ENCODE data around the gene MGAT4A.
"Not testable (repeated sequence)": the region's sequence is repeated elsewhere in the genome, so short reads cannot be mapped to it uniquely, and the experiment has no call there.

Gene MGAT4A

DNA sequence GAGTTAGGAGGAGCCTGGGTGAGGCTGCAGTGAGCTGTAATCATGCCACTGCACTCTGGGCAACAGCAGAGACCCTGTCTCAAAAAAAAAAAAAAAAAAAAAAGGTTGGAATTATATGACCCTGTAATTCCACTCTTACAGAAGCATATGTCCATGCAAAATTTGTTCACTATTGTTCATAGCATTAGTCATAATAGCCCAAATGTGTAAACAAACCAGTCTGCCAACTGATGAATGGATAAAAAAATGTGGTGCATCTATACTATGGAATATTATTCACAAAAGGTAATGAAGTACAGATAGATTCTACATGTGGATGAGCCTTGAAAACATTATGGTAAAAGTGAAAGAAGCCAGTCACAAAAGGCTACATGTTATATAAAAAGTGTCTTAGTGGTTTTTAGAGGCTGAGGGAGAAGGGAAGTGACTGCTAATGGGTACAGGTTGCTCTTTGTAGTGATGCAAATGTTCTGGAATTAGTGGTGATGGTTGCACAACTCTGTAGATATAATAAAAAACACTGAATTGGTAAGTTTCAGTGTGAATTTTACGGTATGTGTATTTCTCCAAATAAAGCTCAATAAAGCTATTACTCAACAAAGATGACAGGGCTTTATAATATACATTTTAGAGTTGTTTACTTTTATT is 132.0 kb downstream of the MGAT4A start:
- DNase-seq, result no peak

GRCh38 chr2:98594665-98595064 is 136.3 kb downstream of the MGAT4A start:
- not testable (repeated sequence) for DNase-seq

- no peak for DNase-seq
Observed at GRCh38 chr2:98592565-98592964, 138.4 kb downstream of the MGAT4A start.

GRCh38 chr2:98589489-98589888 is 141.4 kb downstream of the MGAT4A start:
- DNase-seq, result no peak

GRCh38 chr2:98588880-98589431 is 142.0 kb downstream of the MGAT4A start:
- DNase-seq, result no peak

GRCh38 chr2:98586551-98587140 is 144.3 kb downstream of the MGAT4A start:
- no peak for DNase-seq

DNA sequence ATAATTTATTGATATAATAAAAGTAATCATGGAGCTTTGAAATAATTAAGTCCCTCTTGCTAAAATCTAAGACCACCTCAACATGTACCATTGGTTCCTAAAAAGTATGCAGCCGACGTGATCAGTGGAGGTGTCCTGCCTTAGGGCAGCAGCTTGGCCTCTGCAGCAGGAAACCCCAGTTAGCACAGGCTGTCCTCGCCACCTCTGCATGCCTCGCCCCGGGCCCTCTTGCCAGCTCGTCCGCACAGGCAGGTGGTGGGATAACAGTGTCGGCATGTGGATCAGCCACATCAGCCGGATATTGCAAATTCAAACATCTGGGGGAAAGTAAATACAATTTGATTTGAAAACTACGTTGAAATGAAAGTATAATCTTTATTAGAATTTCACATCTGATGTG is 145.5 kb downstream of the MGAT4A start:
- DNase-seq, result no peak

- DNase-seq, result no peak
Observed at GRCh38 chr2:98583816-98584618, 146.9 kb downstream of the MGAT4A start.

DNA sequence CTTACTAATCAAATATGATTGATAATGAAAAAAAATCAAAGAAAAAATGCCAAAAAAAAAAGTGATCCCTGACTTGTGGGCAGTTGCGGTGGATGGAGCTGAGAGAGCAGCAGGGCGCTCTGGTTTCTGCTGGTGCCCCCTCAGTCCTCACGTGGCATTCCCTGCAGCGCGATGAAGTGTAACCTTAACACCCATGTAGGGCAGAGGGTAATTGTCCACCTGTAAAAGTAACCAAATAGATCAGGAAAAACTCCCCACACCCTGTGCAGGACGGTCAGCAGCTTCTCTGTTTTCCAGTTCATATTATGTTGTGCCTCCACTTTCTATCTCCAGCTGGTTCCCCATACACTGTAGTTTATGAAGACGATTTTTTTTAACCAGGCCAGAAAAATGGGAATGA is 147.7 kb downstream of the MGAT4A start:
- no peak for DNase-seq

- no peak for DNase-seq
Observed at GRCh38 chr2:98582523-98582922, 148.4 kb downstream of the MGAT4A start.

GRCh38 chr2:98580656-98581284 is 150.2 kb downstream of the MGAT4A start:
- DNase-seq, result no peak

GRCh38 chr2:98579926-98580325 is 151.0 kb downstream of the MGAT4A start:
- no peak for DNase-seq

- no peak for DNase-seq
Observed at GRCh38 chr2:98578231-98578630, 152.7 kb downstream of the MGAT4A start.

DNA sequence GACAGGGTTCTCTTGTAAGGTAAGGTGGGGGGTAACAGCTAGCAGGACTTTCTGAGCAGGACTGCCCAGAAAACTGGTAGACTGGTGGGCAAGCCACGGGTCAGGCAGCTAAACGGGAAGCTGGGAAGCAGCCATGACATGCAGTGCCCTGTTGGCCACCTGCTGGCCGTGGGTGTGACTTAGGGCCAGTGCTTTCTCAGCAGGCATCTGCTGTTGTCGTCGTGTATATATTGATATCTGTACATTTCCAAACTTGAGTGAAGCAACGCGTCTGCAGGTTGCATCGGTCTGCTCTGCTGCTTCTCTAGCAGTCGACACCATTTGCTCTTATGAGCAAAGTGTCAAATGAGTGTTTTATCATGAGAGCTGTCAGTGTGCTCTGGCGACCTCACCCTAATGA is 153.6 kb downstream of the MGAT4A start:
- DNase-seq, result no peak

DNA sequence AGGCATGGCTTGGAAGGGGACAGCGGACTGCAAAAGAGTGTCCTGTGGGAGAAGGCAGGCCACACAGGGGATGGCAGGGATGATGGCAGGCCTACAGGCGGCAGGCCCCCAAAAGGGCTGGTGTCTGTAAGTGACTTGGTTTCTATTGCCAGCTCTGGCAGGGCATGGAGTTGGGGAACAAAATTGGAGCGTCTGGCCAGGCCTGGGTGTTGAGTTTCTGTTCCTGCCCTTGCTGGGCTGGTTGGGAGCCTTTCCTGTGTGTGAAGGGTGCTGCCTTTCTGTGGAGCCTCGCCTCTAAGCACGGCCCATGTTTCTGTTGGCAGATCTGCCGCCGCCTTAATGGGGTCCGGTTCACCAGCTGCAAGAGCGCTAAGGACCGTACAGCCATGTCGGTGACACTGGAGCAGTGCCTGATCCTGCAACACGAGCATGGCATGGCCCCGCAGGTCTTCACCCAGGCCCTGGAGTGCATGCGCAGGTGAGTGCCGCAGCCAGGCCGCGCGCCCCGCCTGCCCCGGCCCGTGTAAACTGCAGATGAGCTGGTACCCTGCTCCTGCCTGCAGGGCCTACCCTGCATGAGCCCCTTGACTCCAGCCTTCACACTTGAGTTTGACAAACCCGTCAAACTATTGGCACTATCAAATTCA is 154.1 kb downstream of the MGAT4A start:
- no peak for DNase-seq

GRCh38 chr2:98573426-98573825 is 157.5 kb downstream of the MGAT4A start:
- no peak for DNase-seq

GRCh38 chr2:98572676-98573075 is 158.3 kb downstream of the MGAT4A start:
- DNase-seq, result no peak

DNA sequence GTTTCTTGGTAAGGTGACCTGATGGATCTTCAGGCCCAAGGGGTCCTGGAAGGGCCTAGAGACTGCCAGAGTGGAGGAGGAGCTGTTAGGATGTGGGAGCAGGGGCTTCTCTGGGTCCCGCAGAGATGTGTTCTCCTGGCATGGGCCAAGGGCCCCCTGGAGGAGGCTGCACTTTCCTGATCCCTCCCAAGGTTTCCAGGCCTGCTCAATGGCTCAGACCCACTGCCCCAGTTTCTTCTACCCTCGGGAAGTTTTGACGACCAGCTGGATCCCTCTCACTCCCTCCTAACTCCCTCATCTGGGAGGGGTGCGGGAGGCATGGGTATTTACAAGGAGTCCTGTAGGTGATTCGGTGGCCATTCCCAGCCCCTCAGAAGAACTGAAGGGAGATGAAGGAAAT is 158.7 kb downstream of the MGAT4A start:
- no peak for DNase-seq

DNA sequence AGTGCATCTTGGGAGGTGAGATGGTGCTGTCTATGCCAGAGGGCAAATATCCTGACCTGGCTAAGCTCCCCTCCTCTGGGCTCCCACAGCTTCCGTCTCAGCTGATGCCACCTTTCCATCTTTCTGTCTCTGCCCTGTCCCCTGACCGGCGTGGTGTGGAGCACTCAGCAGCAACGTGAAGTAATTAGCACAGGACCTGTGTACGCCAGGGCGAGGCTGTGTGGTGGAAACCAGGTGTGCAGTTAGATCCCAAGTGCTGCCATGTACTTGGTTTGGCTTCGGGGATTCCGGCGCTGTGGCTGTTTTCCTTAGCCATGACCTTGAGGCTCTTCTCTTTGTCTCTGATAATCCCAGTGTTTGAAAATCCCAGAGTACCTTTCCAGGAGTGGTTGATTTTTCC is 159.1 kb downstream of the MGAT4A start:
- no peak for DNase-seq

DNA sequence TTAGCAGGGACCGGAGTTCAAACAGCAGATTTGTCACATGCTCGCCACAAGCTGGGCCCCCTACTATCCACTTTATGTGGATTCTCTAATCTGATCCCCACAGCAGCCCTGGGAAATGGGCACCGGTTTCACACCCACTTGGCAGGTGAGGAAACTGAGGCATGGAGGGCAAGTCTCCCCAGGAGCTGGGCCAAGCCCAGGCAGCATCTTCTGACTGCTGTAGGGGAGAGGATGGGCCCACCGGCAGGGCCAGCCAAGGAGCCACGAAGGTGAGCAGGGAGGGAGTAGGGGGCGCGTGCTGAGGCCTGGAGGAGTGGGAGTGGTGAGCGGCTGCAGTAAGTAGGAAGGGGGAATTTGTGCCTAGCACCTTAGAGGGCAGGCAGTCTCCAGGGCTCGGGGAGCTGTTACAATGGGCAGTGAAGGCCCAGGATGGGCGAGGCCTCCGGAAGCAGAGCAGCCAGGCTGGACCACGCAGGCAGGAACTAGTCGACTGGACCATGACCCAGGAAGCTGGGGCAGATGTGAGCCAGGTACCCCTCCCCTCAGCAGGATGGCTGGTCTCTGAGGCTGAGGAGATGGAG is 159.7 kb downstream of the MGAT4A start:
- DNase-seq, result no peak

GRCh38 chr2:98570356-98570755 is 160.6 kb downstream of the MGAT4A start:
- no peak for DNase-seq

GRCh38 chr2:98569915-98570314 is 161.0 kb downstream of the MGAT4A start:
- DNase-seq, result no peak
